Ammon's horn (tissue), 1 donor: ENCODE results near the gene EGFL7.

Experiments used
- DNase-seq: peaks from one replicate; pipeline ENCODE4 v3.0.0-alpha.2; 2016; ENCODE audit warnings: low spot score

Gene EGFL7

GRCh38 chr9:136660971-136661550 lies 1.7 kb upstream of the EGFL7 start:
- DNase-seq: no peak

DNA sequence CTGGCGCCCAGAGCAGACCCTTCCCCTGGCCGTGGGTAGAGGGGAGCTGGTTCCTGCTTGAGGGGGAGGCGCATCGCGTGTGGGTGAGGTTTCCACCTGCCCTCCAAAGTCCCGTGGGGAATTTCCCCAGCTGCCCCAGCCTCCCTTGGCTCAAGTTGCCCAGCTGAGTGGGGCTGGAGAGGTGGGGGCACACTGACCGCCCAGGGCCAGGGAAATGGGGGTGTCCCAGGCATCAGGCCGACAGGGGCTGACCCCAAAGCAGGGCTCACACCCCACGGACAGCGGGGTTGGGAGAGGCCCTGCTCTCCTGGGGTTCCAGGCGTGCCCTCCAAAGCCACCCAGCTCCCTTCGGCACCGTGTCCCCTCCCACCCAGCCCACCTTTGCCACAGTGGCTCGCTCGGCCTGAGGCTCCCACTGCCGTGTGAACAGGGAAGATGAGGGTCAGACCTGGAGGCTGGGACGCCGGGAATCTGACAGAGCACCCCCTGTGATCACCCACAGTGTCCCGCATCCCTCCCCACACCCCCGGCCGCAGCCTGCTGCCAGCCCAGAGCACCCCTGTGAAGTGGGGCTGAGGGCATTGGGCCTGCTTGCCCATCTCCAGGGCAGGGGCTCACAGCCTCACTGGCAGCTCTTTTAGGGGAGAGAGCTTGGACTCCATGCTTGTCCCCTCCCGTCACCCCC lies 933 bp upstream of the EGFL7 start:
- DNase-seq: no peak

- DNase-seq: no peak
These were observed 425 bp upstream of the EGFL7 start for GRCh38 chr9:136662326-136662655.

GRCh38 chr9:136664000-136664915 lies 1.5 kb downstream of the EGFL7 start:
- DNase-seq: no peak

DNA sequence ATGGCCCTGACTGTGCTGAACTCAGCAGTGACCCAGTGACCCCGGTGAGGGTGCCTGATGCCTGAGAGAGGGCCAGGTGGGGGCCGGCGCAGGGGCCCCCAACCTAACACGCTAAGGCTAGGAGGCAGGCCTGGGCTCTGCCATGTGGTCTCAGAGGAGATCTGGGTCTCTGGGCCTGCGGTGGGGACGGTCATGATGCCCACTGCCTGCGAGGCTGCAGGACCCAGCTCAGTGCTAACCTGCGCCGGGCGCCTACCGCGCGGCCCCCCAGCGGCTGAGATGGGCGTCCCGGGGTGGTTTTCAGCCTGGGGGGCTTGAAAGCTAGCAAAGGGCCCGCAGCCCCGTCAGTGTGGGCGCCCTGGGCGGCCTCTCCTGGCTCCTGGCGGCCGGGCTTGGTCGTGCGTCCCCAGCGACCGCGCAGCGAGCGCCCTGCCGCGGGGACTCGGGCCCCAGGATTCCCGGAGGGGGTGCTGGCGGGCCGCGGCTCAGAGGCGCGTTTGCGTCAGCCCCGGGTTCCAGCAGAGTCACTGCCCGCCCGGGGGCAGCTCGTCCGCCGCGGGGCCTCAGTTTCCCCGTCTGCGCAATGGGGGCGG lies 2.5 kb downstream of the EGFL7 start:
- no peak for DNase-seq

- no peak for DNase-seq
These were observed 3.1 kb downstream of the EGFL7 start for GRCh38 chr9:136665704-136666371.

DNA sequence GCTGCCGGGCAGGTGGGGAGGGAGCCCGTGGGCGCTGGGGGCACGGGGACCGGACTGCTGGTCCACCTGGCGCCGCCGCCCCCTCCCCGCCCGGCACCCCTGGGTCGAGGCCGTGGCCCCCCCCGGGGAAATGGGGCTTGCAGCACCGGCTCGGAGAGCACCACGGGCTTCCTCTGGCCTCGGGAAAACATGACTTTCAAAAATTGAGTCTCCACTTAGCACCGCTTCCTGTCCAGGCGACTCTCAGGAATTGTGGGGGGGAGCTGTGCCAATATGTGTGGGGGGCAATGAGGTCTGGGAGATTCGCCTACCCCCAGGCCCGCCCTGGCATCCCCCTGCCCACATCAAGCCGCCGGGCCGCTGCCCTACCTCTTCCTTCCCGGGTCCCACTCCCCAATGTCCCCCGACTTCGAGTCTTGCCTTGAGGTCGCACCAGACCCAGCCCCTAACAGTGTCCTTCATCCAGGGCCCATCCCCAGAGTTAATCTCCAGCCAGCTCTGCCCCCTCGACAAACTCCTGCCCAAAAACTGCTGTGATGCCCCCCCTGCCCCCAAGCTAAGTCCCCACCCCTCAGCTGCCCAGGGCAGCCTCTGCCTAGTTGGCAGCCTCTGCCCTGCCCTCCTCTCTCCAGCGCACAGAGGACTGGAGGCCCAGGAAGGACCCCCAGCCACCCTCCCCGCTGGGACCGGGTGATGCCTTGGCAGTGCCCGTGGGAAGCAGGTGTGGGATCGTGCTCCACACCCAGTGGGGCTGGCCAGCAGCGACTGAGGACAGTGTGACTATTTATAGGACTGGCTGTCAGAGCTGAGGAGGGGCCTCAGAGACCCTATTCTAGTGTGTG lies 3.9 kb downstream of the EGFL7 start:
- DNase-seq: no peak

DNA sequence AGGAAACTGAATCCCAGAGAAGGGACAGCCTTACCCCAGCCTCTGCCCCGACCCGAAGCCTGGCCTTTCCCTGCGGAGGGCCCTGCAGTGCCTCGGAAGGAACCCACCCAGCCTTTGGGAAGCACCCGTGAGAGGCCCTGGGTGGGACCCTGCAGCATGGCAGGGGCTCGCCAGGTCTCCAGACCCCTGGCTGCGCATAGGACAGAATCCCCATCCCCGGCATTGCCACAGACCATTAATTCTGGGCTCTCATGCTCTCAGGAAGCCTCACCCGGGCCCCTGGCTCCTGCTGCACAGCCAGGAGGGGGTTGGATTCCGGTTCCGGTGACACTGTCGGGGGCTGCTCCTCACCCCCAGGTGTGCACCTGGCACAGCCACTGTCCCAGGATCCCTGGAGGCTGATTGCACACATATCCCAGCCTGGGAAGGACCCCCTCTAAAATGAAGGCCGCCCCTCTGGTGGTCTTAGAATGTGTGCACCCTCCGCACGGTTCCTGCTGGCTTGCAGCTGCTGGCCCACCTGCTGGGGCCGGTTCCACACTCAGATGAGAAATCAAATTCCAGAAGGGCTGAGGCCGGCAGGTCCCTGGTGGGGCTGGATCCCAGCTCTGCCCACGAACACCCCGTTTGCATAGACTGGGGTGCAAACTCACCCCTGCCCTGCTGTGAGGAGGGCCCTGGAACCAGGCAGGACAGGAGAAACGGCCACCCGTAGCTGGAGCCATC lies 4.7 kb downstream of the EGFL7 start:
- no peak for DNase-seq

GRCh38 chr9:136667940-136668760 lies 5.4 kb downstream of the EGFL7 start:
- DNase-seq: no peak

GRCh38 chr9:136668983-136669790 lies 6.5 kb downstream of the EGFL7 start:
- no peak for DNase-seq

DNA sequence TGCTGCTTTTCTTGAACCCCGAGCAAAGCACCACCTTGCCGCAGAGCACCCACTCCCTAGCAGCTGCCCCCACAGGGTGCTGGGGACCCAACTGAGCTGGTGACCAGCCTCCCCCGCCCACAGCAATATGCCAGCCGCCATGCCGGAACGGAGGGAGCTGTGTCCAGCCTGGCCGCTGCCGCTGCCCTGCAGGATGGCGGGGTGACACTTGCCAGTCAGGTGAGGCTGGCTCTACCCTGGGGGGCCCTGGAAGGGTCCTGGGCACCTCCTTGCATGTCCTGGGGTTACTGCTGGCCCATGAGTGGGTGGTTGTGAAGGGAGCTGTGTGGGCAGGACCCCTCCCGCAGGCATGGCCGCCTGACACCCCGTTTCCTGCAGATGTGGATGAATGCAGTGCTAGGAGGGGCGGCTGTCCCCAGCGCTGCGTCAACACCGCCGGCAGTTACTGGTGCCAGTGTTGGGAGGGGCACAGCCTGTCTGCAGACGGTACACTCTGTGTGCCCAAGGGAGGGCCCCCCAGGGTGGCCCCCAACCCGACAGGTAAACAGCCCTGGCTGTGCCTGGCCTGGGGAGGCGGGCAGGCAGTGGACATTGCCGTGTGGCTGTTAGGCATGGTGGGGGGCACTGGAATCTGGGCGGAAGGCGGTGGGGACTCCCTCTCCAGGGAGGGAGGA lies 7.2 kb downstream of the EGFL7 start:
- DNase-seq: no peak

DNA sequence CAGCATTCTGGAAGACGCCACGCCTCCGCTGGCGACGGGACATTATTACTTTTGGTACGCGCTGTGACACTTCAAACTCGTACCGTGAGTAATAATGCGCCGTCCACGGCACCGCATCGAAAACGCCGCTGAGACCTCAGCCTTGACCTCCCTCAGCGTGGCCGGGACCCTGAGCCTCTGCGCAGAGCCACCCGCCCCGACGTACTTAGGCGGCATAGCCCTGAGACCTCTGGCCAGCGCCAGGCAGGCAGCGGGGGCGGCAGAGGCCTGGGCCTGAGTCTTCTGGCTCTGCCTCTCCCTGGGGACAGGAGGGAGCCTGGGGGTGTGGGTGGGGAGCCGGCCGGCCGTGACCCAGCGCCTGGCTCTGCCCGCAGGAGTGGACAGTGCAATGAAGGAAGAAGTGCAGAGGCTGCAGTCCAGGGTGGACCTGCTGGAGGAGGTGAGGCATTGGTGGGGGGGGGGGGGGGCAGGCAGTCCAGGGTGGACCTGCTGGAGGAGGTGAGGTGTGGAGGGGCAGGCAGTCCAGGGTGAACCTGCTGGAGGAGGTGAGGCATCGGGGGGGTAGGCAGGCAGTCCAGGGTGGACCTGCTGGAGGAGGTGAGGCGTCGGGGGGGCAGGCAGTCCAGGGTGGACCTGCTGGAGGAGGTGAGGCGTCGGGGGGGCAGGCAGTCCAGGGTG lies 8.0 kb downstream of the EGFL7 start:
- no peak for DNase-seq

- no peak for DNase-seq
These were observed 8.5 kb downstream of the EGFL7 start for GRCh38 chr9:136671254-136671614.

GRCh38 chr9:136671646-136672430 lies 9.1 kb downstream of the EGFL7 start:
- DNase-seq: no peak

- no peak for DNase-seq
These were observed 9.8 kb downstream of the EGFL7 start for GRCh38 chr9:136672431-136673087.
